PC-9 (cell line): ENCODE data around the gene CCR7.

Experiments used
- CTCF ChIP-seq: fragments of 200-600 bp; sonication (generic); conservative IDR thresholded peaks from 2 replicates; pipeline ENCODE4 v1.6.1; 2017; ENCODE audit warnings: mixed run types, antibody characterized with exemption, mild to moderate bottlenecking, moderate library complexity
- EZH2 ChIP-seq: fragments of 200-600 bp; sonication (generic); IDR thresholded peaks from 2 replicates; pipeline ENCODE4 v1.8.0; 2017; ENCODE audit warnings: antibody characterized with exemption, low read depth

GRCh38 chr17:40515491-40516041 is 49.7 kb downstream of the CCR7 start:
- no peak for TF ChIP-seq EZH2
- no peak for TF ChIP-seq CTCF
